Activated naive CD4-positive, alpha-beta T cell (primary cell): ENCODE data around the gene SNX14.

ENCODE experiments used
- DNase-seq, 4 experiments: peaks; one replicate each; lab custom pipeline; 2025; lab: John Stamatoyannopoulos, UW

Gene SNX14

DNA sequence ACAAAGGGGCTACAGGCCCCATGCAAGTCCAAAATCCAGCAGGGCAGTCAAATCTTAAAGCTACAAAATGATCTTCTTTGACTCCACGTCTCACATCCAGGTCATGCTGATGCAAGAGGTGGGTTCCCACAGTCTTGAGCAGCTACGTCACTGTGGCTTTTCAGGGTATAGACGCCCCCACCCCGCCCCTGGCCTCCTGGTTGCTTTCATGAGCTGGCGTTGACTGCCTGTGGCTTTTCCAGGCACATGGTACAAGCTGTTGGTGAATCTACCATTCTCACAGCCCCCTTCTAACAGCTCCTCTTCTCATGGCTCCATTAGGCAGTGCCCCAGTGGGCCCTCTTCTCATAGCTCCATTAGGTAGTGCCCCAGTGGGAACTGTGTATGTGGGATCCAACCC lies 96.8 kb downstream of the SNX14 start:
- no peak for DNase-seq

- no peak for DNase-seq
These were observed 97.6 kb downstream of the SNX14 start for GRCh38 chr6:85496009-85496579.

GRCh38 chr6:85494547-85495536 lies 98.8 kb downstream of the SNX14 start:
- no peak for DNase-seq

DNA sequence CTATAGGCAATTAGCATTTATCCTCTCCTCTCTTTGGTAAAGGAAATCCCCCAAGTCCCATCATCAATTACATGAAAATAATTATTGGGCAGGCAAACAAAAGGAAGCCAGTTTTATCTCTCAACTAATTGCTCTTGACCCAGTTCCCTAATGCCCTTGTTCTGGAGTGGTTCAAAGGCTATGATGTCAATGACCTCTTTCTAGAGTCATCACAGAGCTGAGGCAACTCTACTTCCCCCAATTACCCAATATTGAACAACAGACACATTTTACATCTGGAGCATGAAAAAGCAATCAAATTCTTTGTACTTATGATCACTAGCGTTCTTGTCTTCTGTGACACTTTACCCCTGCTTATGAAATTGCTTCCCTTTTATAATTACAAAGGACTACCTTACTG lies 100.3 kb downstream of the SNX14 start:
- no peak for DNase-seq

DNA sequence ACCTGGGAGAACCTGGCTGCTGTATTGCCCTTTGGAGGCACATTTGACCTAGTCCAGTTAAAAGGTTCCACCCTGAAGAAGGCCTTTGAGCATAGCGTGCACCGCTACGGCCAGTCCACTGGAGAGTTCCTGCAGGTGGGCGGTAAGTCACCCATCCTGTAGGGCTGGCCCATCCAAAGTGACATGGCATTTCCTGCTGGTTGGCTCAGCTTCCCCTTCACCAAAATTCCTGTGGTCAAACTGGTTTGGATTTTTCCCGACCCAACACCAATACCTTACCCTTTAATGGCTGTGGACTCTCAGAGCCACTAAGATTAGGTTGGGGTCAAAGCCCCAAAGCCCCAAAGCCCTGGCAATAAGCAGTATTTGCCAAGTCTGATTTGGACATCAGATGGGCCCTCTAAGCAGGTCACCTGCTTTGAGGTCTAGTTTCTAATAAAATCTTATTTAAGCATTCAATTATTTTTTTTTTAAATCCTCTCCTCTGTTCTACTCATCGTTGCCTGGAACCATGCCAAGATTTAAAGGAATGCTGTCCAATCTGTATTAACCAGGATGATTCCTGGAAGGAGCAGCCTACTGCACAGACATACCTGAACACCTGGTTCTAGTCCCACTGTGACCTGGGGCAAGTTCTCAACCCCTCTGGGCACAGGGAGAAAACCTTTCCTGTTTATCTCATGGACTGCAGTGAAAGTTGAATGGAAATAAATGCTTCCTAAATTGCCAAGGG lies 103.0 kb downstream of the SNX14 start:
- DNase-seq: no peak

GRCh38 chr6:85484948-85485347 lies 108.7 kb downstream of the SNX14 start:
- no peak for DNase-seq

GRCh38 chr6:85483846-85484245 lies 109.8 kb downstream of the SNX14 start:
- no peak for DNase-seq

- DNase-seq: peak; percentile 57 to 78 (median 71)
These were observed 110.6 kb downstream of the SNX14 start for GRCh38 chr6:85482905-85483700.

- DNase-seq: no peak
These were observed 111.3 kb downstream of the SNX14 start for GRCh38 chr6:85482206-85482904.

DNA sequence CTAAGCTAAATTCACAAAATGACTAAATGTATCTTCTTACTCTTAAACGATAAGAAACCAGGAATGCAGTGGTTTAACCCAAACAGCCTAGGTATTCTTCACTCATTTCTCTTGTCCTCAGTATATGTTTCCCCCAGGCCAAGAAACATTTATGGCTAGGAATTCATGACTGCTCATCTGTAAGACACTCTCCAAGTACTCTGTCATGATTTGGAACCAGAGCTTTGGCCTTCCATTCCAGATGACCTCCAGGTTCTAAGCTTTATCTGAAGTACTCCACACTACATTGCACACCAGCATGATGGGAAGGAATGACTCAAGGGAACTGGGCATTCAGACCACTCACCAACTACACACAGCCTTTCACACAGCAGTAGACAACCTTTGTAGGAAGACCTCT lies 114.5 kb downstream of the SNX14 start:
- DNase-seq: no peak

DNA sequence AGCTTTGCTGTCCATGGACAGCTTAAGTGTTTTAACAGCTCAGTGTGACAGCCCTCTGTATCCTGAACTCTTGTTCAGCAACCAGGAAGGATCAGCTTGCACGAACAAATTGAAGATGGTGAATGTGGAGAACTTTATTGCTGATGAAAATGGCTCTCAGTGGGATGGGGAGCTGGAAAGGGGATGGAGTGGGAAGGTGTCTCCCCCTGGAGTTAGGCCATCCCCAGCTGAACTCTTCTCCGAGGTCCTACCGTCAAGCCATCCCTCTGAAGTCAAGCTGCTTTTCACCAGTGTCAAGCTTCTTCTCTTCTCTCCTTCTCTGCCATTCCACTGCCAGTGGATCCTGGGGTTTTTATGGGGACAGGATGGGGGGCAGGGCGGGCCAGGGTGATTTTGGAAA lies 117.1 kb downstream of the SNX14 start:
- DNase-seq: no peak

GRCh38 chr6:85473748-85474147 lies 119.9 kb downstream of the SNX14 start:
- DNase-seq: no peak

- no peak for DNase-seq
These were observed 120.9 kb downstream of the SNX14 start for GRCh38 chr6:85472744-85473143.

GRCh38 chr6:85470023-85470410 lies 123.6 kb downstream of the SNX14 start:
- no peak for DNase-seq

- no peak for DNase-seq
These were observed 124.2 kb downstream of the SNX14 start for GRCh38 chr6:85469276-85470022.

GRCh38 chr6:85468326-85468725 lies 125.3 kb downstream of the SNX14 start:
- DNase-seq: no peak

DNA sequence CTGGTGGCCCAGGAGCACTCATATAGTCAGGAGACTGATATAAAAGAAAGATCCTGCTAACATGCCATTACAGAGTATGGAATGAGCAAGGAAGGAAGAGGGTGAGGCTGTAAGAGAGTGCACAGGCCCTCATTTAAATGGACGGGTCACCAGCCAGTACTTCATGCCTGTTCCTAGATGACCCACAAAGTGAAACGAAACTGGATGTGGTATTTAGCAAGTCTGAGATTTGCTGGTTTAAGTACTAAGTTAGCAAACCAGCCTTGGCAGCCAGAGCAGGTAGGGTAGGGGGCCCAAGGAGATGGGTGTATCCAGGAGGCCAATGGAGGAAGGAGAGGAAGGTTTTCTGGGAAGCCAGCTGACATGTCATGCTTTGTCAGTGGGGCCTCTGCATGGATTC lies 127.9 kb downstream of the SNX14 start:
- DNase-seq: no peak

DNA sequence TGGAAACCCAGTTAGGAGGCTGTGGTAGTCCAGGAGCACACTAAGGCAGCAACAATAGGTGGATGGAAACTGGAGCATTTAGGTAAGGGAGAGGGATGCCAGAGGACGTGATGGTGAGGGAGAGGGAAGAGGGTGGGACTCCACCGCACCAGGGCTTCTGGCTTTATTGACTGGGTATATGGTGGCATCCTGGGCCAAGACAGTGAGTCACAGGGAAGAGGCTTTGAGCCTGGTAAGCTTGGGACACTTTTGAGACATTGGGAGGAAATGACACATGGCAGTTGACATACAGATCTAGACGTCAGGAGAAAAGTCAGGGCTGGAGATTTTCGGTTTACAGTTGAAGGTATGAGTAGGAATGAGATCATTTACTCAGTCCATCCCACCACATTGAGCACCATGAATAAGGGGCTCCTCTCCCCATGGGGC lies 128.9 kb downstream of the SNX14 start:
- no peak for DNase-seq

GRCh38 chr6:85464260-85464644 lies 129.4 kb downstream of the SNX14 start:
- DNase-seq: no peak

- no peak for DNase-seq
These were observed 129.9 kb downstream of the SNX14 start for GRCh38 chr6:85463621-85464259.
